NCI-H2081 treated with DMSO at 0.1 percent for 48 hours (cell line): ENCODE results near the gene UCHL1.
"Not testable (repeated sequence)": the region's sequence is repeated elsewhere in the genome, so short reads cannot be mapped to it uniquely, and the experiment has no call there.

Experiments
- DNase-seq: peaks from one replicate; lab custom pipeline; 2025; lab: John Stamatoyannopoulos, UW

UCHL1 gene

DNA sequence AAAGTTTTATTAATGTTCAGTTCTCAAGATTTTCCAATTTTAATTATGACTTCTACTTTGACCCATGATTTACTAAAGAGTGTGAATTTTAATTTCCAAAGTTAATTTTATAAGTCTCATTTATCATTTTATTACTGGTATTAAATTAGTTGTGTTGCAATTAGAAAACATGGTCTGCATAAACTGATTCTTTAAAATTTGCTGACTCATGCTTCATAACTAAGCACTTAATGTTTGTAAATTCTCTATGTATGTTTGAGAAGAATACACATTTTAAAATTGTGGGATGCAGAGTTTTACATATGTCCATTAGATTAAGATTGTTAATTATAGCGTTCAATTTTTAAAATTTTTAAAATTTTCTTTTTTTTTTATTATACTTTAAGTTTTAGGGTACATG is 20.2 kb upstream of the UCHL1 start:
- no peak for DNase-seq

DNA sequence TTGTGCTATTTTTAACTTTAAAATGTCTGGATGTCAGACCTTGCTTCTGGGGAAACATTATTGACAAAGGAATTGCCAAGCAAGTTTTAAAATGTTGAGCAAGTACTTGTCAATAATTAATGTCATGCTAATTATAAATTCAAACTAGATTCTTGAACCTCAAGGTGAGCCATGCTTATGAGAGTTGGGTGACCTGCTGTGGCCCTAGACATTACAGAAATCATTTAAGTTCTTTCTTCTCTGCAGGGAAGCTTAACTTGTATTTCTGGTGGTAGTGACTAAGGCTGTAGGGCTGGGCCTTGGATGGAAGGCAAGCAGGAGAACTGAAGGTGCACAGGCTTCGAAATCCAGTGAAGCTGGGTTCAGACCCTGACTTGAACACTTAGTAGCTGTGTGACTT is 14.8 kb upstream of the UCHL1 start:
- no peak for DNase-seq

DNA sequence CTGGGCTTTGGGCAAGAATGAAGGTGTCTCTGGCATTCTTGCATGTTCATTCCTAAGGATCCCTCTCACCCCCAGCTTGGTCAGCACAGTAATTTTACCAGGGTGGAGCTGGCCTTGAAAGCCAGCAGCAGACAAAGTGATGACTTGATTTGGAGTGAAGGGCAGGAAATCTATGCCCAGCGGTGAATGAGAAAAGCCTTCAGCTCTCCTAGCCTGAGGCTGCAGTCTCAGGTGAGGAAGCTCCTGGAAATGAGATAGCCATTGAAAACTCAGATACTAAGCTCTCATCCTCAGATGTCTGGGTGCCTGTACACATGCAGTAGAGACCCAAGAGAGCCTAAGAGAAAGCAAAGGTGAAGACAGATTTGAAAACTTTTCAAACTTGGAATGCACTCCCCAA is 10.7 kb upstream of the UCHL1 start:
- no peak for DNase-seq

DNA sequence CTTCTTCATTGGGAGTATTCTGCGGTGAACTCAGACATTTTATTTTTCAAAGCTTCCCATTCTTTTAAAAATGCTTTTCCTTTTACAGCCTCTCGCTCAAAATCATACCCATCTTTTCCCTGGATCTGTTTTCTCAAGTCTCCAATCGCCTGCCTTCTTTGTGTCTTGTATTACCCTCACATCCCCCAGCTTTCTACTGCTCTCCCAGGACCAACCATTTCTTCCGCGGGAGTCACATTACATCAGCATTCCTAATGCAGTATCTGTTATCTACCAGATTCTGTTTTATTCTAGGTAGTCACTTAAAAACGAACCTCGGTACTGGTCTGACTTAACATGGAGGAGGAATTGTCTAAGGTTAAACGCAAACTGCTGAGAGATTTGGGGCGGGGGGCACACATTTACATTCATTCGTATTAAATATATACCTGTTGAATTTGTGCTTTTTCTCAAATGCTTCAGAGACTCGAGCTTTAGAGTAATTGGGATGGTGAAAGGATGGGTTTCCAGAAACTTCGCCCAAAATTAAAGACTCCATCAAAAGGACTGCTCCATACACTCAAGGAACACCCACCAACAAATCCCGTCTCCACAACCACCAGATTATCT is 493 bp upstream of the UCHL1 start:
- no peak for DNase-seq

DNA sequence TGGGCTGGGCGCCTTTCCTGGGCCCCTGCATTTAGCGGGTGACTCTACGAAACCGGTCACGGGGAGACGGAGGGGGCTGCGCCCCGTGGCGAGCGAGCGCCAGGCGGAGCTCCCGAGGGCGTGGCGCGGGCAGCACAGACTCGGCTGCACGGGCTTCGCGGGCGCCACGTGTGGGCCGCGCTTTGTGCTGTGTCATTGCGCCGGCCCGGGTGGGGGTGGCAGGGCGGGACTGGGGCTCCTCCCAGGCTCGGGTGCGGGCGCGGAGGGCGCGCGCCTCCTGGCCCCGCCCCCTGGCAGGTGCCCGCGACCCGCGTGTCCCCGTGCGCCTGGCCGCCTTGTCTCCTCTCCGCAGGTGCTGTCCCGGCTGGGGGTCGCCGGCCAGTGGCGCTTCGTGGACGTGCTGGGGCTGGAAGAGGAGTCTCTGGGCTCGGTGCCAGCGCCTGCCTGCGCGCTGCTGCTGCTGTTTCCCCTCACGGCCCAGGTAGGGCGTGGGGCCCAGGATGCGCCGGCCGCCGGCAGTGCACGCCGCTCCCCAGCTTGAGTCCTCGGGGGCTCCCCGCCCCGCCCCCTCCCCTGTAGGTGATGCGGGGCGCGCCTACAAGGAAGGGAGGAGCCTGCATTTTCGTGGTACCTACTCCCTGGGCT is 651 bp downstream of the UCHL1 start:
- peak; percentile 55 for DNase-seq

DNA sequence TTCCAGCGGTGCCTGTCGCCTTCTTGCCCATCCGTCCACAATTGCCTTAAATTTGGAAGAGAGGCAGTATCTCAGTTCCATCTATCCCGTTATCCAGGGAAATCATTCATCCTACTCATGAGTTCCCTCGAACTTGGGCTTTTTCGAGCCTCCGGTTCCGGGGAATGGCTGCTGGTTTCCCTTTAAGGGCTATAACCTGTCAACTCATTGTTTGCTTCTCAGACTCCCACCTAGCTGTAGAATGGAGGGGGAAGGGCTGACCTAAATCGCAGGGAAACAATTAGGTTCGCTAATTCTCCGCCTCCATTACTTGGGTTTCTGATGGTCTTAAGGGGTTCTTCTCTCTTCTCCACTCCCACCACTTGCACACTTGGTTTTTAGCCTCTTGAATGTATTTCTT is 1.2 kb downstream of the UCHL1 start:
- DNase-seq: no peak

DNA sequence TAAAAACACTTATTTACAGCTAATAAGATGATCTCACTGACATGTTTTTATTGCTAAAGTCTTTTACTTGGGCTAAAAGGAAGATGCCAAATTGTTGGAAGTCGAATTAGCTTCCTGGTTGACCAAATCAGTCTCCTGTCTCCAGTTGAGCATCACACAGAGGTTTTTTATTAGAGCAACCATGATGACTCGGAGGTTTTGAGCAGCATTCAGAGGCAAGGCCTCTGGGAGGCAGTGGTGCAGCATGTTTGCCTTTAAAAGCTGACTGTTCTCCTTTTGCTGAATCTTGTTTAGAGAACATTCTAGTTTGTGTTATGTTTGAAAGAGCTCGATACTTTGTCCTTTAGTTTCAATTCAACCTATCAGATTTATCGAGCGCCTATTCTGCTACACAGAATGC is 2.1 kb downstream of the UCHL1 start:
- DNase-seq: no peak

DNA sequence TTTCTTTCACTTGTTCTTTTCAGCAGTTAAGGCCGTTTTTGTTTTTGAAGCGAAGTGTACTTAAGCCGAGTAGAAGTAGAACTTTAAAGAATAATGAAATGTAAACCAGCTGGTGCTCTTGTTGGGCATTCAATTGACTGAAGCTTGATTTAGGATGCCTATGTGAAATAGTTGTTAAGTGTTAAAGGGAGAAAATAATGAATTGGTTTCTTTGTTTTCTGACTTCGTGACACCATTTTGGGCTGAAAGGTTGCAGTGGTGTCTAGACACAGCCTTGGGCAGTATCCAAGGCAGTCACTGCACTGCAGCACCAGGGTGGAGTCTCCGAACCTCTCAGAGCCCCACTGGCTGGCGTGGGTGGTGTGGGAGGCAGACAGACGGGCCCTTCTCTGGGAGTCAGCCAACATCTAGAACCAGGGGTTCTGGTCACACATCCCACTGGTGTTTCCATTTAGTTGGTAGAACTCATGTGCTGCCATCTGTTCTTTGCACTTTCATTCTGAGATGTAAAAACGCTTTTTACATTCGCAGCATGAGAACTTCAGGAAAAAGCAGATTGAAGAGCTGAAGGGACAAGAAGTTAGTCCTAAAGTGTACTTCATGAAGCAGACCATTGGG is 3.5 kb downstream of the UCHL1 start:
- DNase-seq: no peak

DNA sequence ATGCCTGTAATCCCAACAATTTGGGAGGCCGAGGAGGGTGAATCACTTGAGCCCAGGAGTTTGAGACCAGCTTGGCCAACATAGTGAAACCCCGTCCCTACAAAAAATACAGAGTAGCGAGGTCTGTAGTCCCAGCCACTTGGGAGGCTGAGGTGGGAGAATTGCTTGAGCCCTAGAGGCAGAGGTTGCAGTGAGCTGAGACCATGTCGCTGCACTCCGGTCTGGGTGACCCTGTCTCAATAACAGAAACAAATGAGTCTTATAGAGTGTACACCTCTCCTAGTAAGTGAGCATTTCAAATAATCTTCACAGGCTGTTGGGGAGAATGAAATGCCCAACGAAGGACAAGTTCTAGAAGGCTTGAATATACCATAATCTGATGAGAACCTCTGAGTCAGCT is 5.5 kb downstream of the UCHL1 start:
- DNase-seq: no peak

DNA sequence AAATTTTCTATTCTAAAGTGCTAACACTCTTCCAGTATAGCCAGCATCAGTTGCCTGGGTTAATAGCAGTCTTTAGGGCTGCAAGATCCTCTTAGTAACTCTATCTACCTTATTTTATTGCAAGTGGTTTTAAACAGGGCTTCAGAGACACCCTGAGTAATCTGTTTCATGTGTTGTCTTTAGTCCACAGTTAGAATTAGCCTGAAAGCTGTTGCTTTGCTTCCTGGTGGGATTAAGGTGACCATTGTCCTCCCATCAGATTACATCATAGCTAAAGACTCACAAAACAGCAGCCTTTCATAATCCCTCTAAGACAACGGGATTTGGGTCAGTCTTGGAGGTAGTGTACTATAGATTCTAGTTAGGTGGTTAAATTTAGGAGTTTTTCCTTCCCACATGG is 7.5 kb downstream of the UCHL1 start:
- DNase-seq: no peak

DNA sequence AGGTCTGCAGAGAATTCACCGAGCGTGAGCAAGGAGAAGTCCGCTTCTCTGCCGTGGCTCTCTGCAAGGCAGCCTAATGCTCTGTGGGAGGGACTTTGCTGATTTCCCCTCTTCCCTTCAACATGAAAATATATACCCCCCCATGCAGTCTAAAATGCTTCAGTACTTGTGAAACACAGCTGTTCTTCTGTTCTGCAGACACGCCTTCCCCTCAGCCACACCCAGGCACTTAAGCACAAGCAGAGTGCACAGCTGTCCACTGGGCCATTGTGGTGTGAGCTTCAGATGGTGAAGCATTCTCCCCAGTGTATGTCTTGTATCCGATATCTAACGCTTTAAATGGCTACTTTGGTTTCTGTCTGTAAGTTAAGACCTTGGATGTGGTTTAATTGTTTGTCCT is 11.3 kb downstream of the UCHL1 start:
- DNase-seq: no peak

DNA sequence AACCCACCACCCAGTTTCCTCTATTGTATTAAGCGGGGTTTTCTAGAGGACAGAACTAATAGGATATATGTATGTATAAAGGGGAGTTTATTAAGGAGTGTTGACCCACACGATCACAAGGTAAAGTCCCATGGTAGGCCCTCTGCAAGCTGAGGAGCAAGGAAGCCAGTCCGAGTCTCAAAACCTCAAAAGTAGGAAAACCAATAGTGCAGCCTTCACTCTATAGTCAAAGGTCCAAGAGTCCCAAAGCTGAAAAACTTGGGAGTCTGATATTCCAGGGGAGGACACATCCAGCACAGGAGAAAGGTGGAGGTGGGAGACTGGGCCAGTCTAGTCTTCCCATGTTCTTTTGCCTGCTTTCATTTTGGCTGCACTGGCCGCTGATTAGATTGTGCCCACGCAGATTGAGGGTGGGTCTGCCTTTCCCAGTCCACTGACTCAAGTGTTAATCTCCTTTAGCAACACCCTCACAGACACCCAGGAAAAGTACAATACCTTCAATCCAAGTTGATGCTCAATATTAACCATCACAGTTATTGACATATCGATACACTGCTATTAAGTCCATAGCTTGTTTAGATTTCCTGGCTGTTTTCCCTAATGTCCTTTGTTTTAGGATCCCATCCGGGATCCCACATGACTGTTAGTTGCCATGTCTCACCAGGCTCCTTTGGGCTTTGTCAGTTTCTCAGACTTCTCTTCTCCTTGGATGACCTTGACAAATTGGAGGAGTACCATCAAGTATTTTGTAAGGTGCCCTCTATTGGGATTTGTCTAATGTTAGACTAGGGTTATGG is 12.2 kb downstream of the UCHL1 start:
- DNase-seq: no peak

DNA sequence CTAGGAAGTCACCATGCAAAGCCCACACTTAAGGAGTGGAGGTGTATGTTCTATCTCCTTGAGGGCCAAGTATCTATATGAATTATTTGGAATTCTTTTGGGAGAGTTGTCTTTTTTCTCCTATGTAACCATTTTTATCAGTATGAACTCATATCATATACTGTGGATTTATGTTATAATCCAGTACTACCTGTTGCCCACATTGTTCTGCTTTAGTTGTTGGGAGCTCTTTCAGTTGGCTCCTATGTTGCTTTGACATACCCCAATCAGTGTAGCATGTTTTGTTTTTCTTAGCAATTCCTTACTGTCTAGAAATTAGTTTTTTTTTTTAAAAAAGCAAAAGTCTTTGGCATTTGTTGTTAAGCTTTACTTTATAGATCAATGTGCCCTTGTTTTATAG is 13.0 kb downstream of the UCHL1 start:
- no peak for DNase-seq

DNA sequence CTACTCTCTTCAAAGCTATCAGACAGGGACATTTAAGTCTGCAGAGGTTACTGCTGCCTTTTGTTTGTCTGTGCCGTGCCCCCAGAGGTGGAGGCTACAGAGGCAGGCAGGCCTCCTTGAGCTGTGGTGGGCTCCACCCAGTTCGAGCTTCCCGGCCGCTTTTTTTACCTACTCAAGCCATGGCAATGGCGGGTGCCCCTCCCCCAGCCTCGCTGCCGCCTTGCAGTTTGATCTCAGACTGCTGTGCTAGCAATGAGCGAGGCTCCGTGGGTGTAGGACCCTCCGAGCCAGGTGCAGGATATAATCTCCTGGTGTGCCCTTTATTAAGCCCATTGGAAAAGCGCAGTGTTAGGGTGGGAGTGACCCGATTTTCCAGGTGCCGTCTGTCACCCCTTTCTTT is 19.2 kb downstream of the UCHL1 start:
- not testable (repeated sequence) for DNase-seq

DNA sequence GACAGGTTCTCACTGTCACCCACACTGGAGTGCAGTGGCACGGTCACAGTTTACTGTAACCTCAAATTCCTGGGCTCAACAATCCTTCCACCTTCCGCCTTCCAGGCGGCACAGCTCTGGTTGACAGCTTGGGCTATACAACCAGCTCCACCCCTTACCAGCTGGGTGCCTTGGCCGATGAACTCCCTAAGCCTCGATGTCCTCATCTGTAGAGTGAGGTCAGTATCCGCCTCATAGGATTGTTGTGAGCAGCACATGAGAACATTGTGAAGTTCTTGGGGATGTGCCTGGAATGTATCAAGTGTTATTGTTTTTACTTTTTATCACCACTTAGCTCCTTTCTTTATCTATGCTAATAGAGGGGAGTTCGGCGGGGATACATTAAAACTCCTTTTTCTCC is 23.3 kb downstream of the UCHL1 start:
- DNase-seq: no peak

DNA sequence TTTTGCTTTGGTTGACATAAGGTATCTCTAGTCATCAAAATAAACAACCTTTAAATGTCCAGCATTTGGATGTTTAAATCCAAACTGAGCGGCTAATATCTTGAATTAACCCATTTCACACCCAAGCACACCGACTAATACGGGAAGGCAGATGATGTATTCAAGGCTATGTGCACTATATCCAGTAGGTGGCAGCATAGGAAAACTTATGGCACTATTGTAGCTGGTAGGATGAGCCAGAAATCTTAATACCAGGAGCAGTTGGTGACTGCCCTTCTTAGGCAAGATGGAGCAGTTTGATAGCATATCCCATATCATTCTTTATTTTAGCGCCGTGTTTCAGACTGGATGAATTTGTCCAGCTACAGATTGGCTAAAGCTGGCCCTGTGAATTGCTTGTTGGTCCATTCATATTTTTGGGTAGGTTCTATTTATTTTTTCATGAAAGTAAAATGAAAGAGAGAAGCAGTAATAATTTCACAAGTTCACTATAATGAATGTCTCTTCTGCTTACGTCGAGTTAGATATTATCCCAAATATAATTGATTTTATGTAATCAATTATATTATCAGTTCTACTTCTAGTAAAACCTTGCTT is 24.4 kb downstream of the UCHL1 start:
- peak; percentile 74 for DNase-seq

DNA sequence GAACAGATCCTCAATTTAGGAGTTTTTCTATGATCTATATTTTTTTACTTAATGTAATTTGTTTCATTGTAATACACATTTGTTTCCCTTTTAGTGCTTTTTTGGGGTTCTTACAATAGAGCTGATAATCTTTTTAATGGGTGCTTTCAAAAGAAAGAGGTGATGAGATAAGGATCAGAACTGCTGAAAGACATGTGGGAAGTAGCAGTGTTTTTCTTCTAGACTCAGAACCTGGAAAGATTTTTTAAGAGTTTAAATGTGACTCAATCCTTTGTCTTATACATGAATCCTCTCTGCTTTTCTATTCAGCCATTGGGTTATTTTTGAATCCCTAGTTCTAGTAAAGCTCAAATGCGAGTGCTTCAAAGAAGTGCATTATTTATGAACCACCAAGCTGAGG is 25.6 kb downstream of the UCHL1 start:
- no peak for DNase-seq

DNA sequence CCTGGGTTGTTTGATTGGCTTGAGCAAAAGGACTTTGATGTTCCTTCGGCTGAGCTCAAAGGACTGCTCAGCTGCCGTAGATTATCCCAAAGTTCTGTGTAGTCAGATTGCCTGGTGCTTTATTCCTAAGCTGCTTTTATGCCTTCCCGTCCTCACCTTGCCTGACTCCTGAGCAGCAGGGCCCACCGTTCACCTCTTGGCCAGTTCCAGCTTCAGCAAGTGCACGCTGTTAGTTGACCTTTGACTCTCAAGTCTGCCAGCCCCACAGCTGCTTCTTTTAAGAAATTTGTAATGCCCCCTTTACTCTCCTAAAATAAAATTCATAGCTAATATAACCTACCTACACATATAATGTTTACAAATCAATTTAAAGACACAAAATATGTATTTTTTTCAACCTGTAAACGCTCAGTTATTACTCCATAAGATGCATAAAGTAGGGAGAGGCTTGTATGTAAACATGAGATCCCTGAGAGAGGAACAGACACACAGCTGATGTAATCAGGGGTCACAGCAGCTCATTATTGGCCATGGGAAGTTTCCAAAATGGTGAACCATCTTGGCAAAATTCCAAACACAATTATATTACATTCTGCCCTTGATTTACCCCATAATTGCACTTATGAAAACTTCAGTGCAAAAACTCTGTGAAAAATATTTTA is 28.6 kb downstream of the UCHL1 start:
- no peak for DNase-seq

DNA sequence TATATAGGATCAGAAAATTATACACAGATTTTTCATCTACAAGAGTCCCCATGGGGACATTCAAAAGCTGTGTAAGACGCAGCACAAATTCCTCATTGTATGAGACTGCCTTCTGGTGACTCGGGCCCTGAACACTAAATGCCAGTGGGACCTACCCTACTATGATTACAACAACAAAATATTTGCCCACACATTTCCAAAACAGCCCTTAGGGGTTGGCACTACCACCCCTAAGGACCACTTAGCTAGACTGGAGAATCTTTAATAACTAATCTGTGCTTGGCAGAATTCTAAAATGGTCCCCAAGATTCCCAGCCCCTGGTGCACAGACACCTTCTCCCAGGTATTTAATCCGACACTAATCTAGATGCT is 29.1 kb downstream of the UCHL1 start:
- no peak for DNase-seq

DNA sequence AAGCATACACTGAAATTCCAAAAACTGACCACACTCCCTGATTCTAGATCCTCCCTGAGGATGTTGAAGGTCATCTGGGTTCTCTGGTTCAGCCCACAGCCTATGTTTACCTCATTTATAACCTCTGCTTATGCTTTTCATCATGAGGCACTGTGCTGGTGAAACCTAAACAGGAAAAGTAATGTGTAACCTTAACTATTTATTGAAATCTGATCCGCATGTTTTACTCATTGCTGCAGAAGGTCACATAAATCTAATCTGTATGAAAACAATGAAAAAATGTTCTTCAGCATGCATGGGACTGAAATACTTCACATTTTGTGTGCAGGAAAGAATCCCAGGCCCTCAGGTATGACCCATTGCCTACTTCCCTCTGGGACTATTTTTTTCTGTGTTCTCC is 30.3 kb downstream of the UCHL1 start:
- DNase-seq: no peak

DNA sequence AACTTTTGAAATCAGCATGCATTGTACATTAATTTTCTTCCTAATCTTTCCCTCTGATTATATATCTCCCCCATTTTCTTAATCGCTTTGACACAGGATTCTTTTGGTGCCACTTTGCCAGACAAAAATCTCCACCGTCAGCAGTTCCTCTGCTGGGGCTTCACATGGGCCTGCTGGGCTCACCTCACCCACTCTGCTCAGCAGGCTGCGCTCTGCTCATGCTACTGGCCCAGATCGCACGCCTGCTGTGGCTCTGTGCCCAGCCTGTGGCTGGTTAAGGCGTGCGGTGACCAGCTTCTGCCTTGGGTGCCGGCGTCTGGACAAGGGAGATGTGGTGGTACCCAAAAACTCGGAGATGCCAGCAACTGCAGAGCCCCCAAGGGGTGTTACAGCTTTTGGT is 31.1 kb downstream of the UCHL1 start:
- DNase-seq: no peak

DNA sequence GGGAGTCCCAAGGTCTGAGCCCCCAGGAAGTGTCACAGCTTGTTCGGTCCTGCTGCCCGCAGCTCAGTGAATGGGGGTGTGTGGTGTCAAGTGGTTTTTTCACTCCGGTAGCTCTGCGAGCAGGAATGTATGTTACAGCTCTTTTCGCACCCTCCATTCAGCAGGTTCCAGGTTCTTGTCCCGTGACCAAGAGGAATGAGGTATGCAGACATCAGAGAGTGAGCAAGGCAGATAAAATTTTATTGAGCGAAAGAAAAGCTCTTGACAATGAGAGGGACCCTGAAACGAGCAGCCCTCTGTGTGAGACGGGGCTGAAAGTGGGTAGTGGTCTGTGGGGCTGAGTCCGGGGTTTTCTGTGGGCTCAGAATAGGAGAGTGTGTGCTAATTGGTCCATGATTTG is 31.5 kb downstream of the UCHL1 start:
- DNase-seq: no peak
